Measurements from ENCODE around the gene TEX51.

The TEX51 gene

DNA sequence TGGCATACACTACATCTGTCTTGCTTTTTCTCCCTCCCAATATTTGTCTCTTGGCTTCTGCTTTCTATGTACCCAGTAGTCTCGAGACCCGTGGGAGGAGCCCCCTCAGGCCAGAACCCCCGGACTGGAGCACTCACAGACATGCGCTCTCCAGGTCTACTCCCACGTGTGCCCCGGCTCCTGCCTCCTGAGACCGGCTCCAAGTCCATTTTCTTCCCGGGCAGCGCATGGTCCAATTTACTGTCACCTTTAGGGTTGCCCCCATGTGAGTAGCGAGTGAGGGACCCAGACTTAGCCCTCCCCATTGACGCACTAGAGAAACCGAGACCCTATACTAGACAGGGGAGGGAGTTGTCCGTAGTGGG lies 11.8 kb upstream of the TEX51 start:
- ATAC-seq: no peak
- TF ChIP-seq ZC3H10 (CRISPR knock-in tag; IDR thresholded peaks at IDR 0.05) (no peak), OSR1 (CRISPR knock-in tag; IDR thresholded peaks at IDR 0.05) (no peak), SNAI2 (CRISPR knock-in tag; IDR thresholded peaks at IDR 0.05) (no peak), BACH2 (CRISPR knock-in tag; IDR thresholded peaks at IDR 0.05; ENCODE audit: borderline replicate concordance) (no peak), ZFP3 (CRISPR knock-in tag; IDR thresholded peaks at IDR 0.05) (no peak), ESRRG (CRISPR knock-in tag; IDR thresholded peaks at IDR 0.05) (no peak), CREB5 (CRISPR knock-in tag; IDR thresholded peaks at IDR 0.05; ENCODE audit: low read depth) (no peak), CSDC2 (CRISPR knock-in tag; IDR thresholded peaks at IDR 0.05) (no peak), TOX (CRISPR knock-in tag; IDR thresholded peaks at IDR 0.05; ENCODE audit: borderline replicate concordance) (no peak)
- TF ChIP-seq, protein P1, sequence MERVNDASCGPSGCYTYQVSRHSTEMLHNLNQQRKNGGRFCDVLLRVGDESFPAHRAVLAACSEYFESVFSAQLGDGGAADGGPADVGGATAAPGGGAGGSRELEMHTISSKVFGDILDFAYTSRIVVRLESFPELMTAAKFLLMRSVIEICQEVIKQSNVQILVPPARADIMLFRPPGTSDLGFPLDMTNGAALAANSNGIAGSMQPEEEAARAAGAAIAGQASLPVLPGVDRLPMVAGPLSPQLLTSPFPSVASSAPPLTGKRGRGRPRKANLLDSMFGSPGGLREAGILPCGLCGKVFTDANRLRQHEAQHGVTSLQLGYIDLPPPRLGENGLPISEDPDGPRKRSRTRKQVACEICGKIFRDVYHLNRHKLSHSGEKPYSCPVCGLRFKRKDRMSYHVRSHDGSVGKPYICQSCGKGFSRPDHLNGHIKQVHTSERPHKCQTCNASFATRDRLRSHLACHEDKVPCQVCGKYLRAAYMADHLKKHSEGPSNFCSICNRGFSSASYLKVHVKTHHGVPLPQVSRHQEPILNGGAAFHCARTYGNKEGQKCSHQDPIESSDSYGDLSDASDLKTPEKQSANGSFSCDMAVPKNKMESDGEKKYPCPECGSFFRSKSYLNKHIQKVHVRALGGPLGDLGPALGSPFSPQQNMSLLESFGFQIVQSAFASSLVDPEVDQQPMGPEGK (CRISPR knock-in tag; IDR thresholded peaks at IDR 0.05; ENCODE audit: borderline replicate concordance): no peak
- TF ChIP-seq, protein P2, sequence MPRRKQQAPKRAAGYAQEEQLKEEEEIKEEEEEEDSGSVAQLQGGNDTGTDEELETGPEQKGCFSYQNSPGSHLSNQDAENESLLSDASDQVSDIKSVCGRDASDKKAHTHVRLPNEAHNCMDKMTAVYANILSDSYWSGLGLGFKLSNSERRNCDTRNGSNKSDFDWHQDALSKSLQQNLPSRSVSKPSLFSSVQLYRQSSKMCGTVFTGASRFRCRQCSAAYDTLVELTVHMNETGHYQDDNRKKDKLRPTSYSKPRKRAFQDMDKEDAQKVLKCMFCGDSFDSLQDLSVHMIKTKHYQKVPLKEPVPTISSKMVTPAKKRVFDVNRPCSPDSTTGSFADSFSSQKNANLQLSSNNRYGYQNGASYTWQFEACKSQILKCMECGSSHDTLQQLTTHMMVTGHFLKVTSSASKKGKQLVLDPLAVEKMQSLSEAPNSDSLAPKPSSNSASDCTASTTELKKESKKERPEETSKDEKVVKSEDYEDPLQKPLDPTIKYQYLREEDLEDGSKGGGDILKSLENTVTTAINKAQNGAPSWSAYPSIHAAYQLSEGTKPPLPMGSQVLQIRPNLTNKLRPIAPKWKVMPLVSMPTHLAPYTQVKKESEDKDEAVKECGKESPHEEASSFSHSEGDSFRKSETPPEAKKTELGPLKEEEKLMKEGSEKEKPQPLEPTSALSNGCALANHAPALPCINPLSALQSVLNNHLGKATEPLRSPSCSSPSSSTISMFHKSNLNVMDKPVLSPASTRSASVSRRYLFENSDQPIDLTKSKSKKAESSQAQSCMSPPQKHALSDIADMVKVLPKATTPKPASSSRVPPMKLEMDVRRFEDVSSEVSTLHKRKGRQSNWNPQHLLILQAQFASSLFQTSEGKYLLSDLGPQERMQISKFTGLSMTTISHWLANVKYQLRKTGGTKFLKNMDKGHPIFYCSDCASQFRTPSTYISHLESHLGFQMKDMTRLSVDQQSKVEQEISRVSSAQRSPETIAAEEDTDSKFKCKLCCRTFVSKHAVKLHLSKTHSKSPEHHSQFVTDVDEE (CRISPR knock-in tag; IDR thresholded peaks at IDR 0.05): no peak

DNA sequence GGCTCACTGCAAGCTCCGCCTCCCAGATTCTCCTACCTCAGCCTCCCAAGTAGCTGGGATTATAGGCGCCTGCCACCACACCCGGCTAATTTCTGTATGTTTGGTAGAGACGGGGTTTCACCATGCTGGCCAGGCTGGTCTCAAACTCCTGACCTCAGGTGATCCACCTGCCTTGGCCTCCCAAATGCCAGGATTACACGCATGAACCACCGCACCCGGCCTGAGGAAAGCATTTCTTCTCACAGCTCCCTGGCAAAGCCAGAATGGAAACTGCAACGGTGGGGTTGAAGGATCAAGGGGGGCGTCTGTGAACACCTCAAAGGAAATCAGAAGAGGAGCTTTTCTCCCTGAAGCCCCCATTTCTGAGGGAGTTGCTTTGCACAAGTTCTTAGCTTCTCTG lies 11.2 kb upstream of the TEX51 start:
- TF ChIP-seq ZNF8 (CRISPR knock-in tag; IDR thresholded peaks at IDR 0.05) (no peak), ESRRG (CRISPR knock-in tag; IDR thresholded peaks at IDR 0.05) (no peak), CSDC2 (CRISPR knock-in tag; IDR thresholded peaks at IDR 0.05) (no peak), RARB (CRISPR knock-in tag; IDR thresholded peaks at IDR 0.05) (no peak), SNAI2 (CRISPR knock-in tag; IDR thresholded peaks at IDR 0.05) (no peak), OSR1 (CRISPR knock-in tag; IDR thresholded peaks at IDR 0.05) (no peak), ZFP30 (CRISPR knock-in tag; IDR thresholded peaks at IDR 0.05) (no peak), TCF4 (CRISPR knock-in tag; IDR thresholded peaks at IDR 0.05; ENCODE audit: borderline replicate concordance) (no peak), ZNF70 (CRISPR knock-in tag; IDR thresholded peaks at IDR 0.05) (no peak), POU6F1 (CRISPR knock-in tag; IDR thresholded peaks at IDR 0.05; ENCODE audit: borderline replicate concordance, low read depth) (no peak), CREB5 (CRISPR knock-in tag; IDR thresholded peaks at IDR 0.05; ENCODE audit: low read depth) (no peak), GLIS3 (CRISPR knock-in tag; IDR thresholded peaks at IDR 0.05) (no peak), BACH2 (CRISPR knock-in tag; IDR thresholded peaks at IDR 0.05; ENCODE audit: borderline replicate concordance) (no peak)
- TF ChIP-seq, protein P2 (CRISPR knock-in tag; IDR thresholded peaks at IDR 0.05): no peak
- no peak for ATAC-seq

GRCh38 chr2:126888046-126888445 lies 10.6 kb upstream of the TEX51 start:
- no peak for ATAC-seq
- TF ChIP-seq OSR1 (CRISPR knock-in tag; IDR thresholded peaks at IDR 0.05) (no peak), BACH2 (CRISPR knock-in tag; IDR thresholded peaks at IDR 0.05; ENCODE audit: borderline replicate concordance) (no peak), POU6F1 (CRISPR knock-in tag; IDR thresholded peaks at IDR 0.05; ENCODE audit: borderline replicate concordance, low read depth) (no peak), TCF4 (CRISPR knock-in tag; IDR thresholded peaks at IDR 0.05; ENCODE audit: borderline replicate concordance) (no peak), ZC3H10 (CRISPR knock-in tag; IDR thresholded peaks at IDR 0.05) (no peak), GLIS3 (CRISPR knock-in tag; IDR thresholded peaks at IDR 0.05) (no peak)
- TF ChIP-seq, protein P2 (CRISPR knock-in tag; IDR thresholded peaks at IDR 0.05): no peak

Data from SK-N-SH treated with all-trans-retinoic acid at 6 μM for 48 hours (cell line).